ENCODE results near the gene GRPEL1. TPM values are rescaled to one million over a fixed set of nuclear protein-coding genes. Genes with fewer than 3 reads are reported as not detected.
"Not testable (repeated sequence)": the region's sequence is repeated elsewhere in the genome, so short reads cannot be mapped to it uniquely, and the experiment has no call there.

Gene GRPEL1
- polyA plus RNA-seq, 6 donors from 2014 or later: 29.8 to 36.1 (median 32.2) TPM

- peaks cover 41 to 64% (median 51%) of the 10 kb centered on the region in 3 donors for H3K27me3 Mint-ChIP-seq
- peaks cover 0 to 19% (median 11%) of the 10 kb centered on the region in 7 donors for H3K9me3 Mint-ChIP-seq
- DNase-seq (no peak), ATAC-seq (ENCODE audit: low read depth in 2 of 2) (no peak)
- H3K4me3 Mint-ChIP-seq: peak overlapping the region in 1 of 8 donors; percentile 12
- peaks cover 0 to 4% of the 10 kb centered on the region in 2 donors for H3K36me3 Mint-ChIP-seq
- H3K27ac Mint-ChIP-seq: no peak overlapping the region
- no peaks in the 10 kb centered on the region for H3K4me1 Mint-ChIP-seq
These were observed 16.0 kb upstream of the GRPEL1 start for GRCh38 chr4:7083597-7084563.

DNA sequence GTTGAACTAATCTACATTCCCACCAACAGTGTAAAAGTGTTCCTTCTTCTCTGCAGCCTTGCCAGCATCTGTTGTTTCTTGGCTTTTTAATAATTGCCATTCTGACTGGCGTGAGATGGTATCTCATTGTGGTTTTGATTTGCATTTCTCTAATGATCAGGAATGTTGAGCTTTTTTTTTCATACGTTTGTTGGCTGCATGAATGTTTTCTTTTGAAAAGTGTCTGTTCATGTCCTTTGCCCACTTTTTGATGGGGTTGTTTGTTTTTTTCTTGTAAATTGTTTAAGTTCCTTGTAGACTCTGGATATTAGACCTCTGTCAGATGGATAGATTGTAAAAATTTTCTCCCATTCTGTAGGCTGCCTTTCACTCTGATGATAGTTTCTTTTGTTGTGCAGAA, 12.0 kb upstream of the GRPEL1 start:
- Mint-ChIP-seq H3K9me3 (peaks cover 0 to 19% (median 6%) of the 10 kb centered on the region in 7 donors), H3K27me3 (peaks cover 33 to 55% (median 44%) of the 10 kb centered on the region in 3 donors)
- H3K27ac Mint-ChIP-seq; ATAC-seq (ENCODE audit: low read depth in 2 of 2); H3K4me1 Mint-ChIP-seq; H3K36me3 Mint-ChIP-seq; H3K4me3 Mint-ChIP-seq; DNase-seq: not testable (repeated sequence)

DNA sequence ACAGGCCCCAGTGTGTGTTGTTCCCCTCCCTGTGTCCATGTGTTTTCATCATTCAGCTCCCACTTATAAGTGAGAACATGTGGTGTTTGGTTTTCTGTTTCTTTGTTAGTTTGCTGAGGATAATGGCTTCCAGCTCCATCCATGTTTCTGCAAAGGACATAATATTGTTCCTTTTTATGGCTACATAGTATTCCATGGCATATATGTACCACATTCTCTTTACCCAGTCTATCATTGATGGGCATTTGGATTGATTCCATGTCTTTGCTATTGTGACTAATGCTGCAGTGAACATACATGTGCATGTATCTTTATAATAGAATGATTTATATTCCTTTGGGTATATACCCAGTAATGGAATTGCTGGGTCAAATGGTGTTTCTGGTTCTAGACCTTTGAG, 11.6 kb upstream of the GRPEL1 start:
- DNase-seq; H3K4me1 Mint-ChIP-seq; H3K4me3 Mint-ChIP-seq; ATAC-seq (ENCODE audit: low read depth in 2 of 2); H3K27ac Mint-ChIP-seq; H3K36me3 Mint-ChIP-seq: not testable (repeated sequence)
- peaks cover 0 to 19% (median 6%) of the 10 kb centered on the region in 7 donors for H3K9me3 Mint-ChIP-seq
- peaks cover 29 to 51% (median 40%) of the 10 kb centered on the region in 3 donors for H3K27me3 Mint-ChIP-seq

GRCh38 chr4:7078025-7078424, 10.2 kb upstream of the GRPEL1 start:
- ATAC-seq (ENCODE audit: low read depth in 2 of 2): no peak
- DNase-seq: no peak
- H3K36me3 Mint-ChIP-seq: peaks cover 0 to 4% of the 10 kb centered on the region in 2 donors
- peaks cover 0 to 19% (median 6%) of the 10 kb centered on the region in 7 donors for H3K9me3 Mint-ChIP-seq
- H3K4me1 Mint-ChIP-seq: no peaks in the 10 kb centered on the region
- no peak overlapping the region for H3K4me3 Mint-ChIP-seq
- peaks cover 20 to 36% (median 30%) of the 10 kb centered on the region in 3 donors for H3K27me3 Mint-ChIP-seq
- peak overlapping the region in 1 of 6 donors; percentile 78 for H3K27ac Mint-ChIP-seq

DNA sequence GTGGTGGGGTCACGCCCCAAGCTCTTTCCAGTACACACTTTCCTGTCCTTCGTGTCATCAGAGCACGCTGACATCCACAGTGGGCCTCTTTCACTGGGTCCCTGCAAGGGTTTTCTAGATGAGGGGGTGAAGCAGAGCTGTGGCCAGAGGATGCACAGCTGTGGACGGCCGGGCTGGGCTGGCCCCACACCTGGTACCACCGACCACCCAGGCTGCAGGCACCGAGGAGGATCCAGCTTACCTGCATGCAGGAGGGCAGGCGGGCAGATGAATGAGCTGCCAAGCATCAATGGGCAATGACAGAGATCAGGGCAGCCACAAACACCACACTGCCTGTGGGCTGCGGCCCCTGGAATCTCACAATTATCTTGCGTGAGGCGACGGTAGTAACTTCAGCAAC, 9.5 kb upstream of the GRPEL1 start:
- peaks cover 15 to 30% (median 23%) of the 10 kb centered on the region in 3 donors for H3K27me3 Mint-ChIP-seq
- H3K27ac Mint-ChIP-seq: no peak overlapping the region
- peaks cover 0 to 19% (median 6%) of the 10 kb centered on the region in 7 donors for H3K9me3 Mint-ChIP-seq
- H3K4me3 Mint-ChIP-seq: peak overlapping the region in 1 of 8 donors; percentile 63
- DNase-seq: no peak
- no peak for ATAC-seq (ENCODE audit: low read depth in 2 of 2)
- no peaks in the 10 kb centered on the region for H3K4me1 Mint-ChIP-seq
- peaks cover 0 to 4% of the 10 kb centered on the region in 2 donors for H3K36me3 Mint-ChIP-seq

GRCh38 chr4:7076696-7077082, 8.8 kb upstream of the GRPEL1 start:
- no peaks in the 10 kb centered on the region for H3K4me1 Mint-ChIP-seq
- peaks cover 14 to 30% (median 18%) of the 10 kb centered on the region in 3 donors for H3K27me3 Mint-ChIP-seq
- no peak for ATAC-seq (ENCODE audit: low read depth in 2 of 2)
- DNase-seq: no peak
- H3K4me3 Mint-ChIP-seq: no peak overlapping the region
- H3K27ac Mint-ChIP-seq: no peak overlapping the region
- H3K9me3 Mint-ChIP-seq: peaks cover 0 to 19% (median 6%) of the 10 kb centered on the region in 7 donors
- peaks cover 0 to 4% of the 10 kb centered on the region in 2 donors for H3K36me3 Mint-ChIP-seq

DNA sequence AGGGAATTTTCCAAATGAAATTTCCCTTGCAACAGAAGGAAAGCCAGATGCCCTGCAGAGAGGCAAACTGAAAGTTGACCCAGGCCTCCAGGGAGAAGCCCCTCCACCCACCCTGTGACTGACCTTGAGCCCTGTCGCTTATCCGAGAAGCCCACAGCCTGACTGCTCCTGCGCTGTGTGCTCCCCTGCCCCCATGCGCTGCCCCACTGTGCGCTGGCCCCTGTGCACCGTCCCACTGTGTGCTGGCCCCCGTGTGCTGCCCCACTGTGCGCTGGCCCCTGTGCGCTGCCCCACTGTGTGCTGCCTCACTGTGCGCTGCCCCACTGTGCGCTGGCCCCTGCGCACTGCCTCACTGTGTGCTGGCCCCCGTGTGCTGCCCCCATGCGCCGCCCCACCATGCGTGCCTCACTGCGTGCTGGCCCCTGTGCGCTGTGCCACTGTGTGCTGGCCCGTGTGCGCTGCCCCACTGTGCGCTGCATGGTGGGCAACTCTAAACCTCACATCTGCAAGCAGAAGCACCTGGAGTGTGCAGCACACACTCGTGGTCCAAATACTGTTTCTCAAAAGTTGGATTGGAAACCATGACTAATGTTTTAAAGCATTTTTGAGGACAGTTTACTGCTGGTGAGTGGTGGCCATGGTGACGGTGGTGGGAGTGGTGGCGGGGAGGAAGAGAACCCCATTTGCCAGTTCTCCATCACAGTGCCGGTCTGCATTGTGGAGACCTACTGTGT, 8.3 kb upstream of the GRPEL1 start:
- DNase-seq (no peak), ATAC-seq (ENCODE audit: low read depth in 2 of 2) (no peak)
- Mint-ChIP-seq H3K4me3 (no peak overlapping the region), H3K4me1 (peaks cover 0 to under 1% (median 0%) of the 10 kb centered on the region in 3 donors), H3K27me3 (peaks cover 8 to 31% (median 18%) of the 10 kb centered on the region in 3 donors), H3K9me3 (peaks cover 0 to 19% (median 6%) of the 10 kb centered on the region in 7 donors), H3K36me3 (peaks cover 0 to 4% of the 10 kb centered on the region in 2 donors), H3K27ac (no peak overlapping the region)

- Mint-ChIP-seq H3K4me3 (no peak overlapping the region), H3K27me3 (peaks cover 3 to 21% (median 5%) of the 10 kb centered on the region in 3 donors), H3K27ac (peak overlapping the region in 1 of 6 donors; percentile 92), H3K4me1 (peaks cover 6 to 8% (median 7%) of the 10 kb centered on the region in 3 donors), H3K36me3 (no peaks in the 10 kb centered on the region), H3K9me3 (peaks cover 0 to 3% (median 0%) of the 10 kb centered on the region in 7 donors)
- DNase-seq (no peak), ATAC-seq (ENCODE audit: low read depth in 2 of 2) (no peak)
These were observed 6.6 kb upstream of the GRPEL1 start for GRCh38 chr4:7074426-7074825.

- Mint-ChIP-seq H3K27me3 (peaks cover 0 to 17% (median 3%) of the 10 kb centered on the region in 3 donors), H3K4me1 (peaks cover 7 to 11% (median 7%) of the 10 kb centered on the region in 3 donors), H3K36me3 (no peaks in the 10 kb centered on the region), H3K4me3 (no peak overlapping the region), H3K9me3 (no peaks in the 10 kb centered on the region), H3K27ac (peak overlapping the region in 2 of 6 donors; percentile 22 to 92)
- ATAC-seq (ENCODE audit: low read depth in 2 of 2) (no peak), DNase-seq (no peak)
These were observed 5.9 kb upstream of the GRPEL1 start for GRCh38 chr4:7073526-7074390.

- peaks cover 9 to 18% (median 14%) of the 10 kb centered on the region in 3 donors for H3K4me1 Mint-ChIP-seq
- peaks cover 0 to 17% (median 3%) of the 10 kb centered on the region in 3 donors for H3K27me3 Mint-ChIP-seq
- no peaks in the 10 kb centered on the region for H3K36me3 Mint-ChIP-seq
- DNase-seq (no peak), ATAC-seq (ENCODE audit: low read depth in 2 of 2) (no peak)
- H3K9me3 Mint-ChIP-seq: no peaks in the 10 kb centered on the region
- peak overlapping the region in 1 of 8 donors; percentile 5 for H3K4me3 Mint-ChIP-seq
- peak overlapping the region in 1 of 6 donors; percentile 22 for H3K27ac Mint-ChIP-seq
These were observed 5.2 kb upstream of the GRPEL1 start for GRCh38 chr4:7073059-7073458.

- Mint-ChIP-seq H3K4me1 (peaks cover 23 to 31% (median 29%) of the 10 kb centered on the region in 3 donors), H3K4me3 (peak overlapping the region in 6 of 8 donors; percentile 37 to 78 (median 50))
- DNase-seq: peak; percentile 83
These were observed 3.1 kb upstream of the GRPEL1 start for GRCh38 chr4:7070729-7071511.

DNA sequence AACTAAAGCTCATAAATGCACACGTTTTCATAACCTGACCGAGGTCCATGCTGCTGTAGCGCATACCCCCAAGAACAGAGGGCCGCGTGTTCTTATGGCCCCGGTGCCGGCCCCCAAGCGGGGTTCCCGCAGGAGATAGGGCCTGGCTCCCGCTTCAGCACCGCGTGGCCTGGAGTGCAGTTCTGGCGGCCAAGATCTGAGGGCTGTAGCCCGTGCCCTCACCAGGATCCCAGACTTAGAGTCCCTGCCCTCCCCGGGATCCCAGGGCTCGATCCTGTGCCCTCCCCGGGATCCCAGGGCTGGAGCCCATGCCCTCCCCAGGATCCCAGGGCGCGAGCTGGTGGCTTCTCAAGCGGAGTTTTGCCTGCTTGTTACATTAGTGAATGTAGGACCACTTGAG, 1.0 kb upstream of the GRPEL1 start:
- H3K36me3 Mint-ChIP-seq: peaks cover 0 to 5% of the 10 kb centered on the region in 2 donors
- no peak for ATAC-seq (ENCODE audit: low read depth in 2 of 2)
- no peak for DNase-seq
- peaks cover 29 to 48% (median 44%) of the 10 kb centered on the region in 3 donors for H3K4me1 Mint-ChIP-seq
- H3K4me3 Mint-ChIP-seq: peak overlapping the region; percentile 90 to 98 (median 97)
- no peaks in the 10 kb centered on the region for H3K9me3 Mint-ChIP-seq
- H3K27me3 Mint-ChIP-seq: peaks cover 0 to 6% (median 3%) of the 10 kb centered on the region in 3 donors
- H3K27ac Mint-ChIP-seq: peak overlapping the region in 5 of 6 donors; percentile 87 to 96 (median 94)

More at GRCh38 chr4:7070729-7071511, 3.1 kb upstream of the GRPEL1 start:
- Mint-ChIP-seq H3K27me3 (peaks cover 0 to 6% (median 3%) of the 10 kb centered on the region in 3 donors), H3K36me3 (peaks cover 0 to 4% of the 10 kb centered on the region in 2 donors), H3K9me3 (no peaks in the 10 kb centered on the region), H3K27ac (peak overlapping the region in 1 of 6 donors; percentile 89)
- peak; percentile 27 to 32 for ATAC-seq (ENCODE audit: low read depth in 2 of 2)

All from naive B cell (primary cell).